DOHH2 (cell line): Measurements from ENCODE around the gene ODC1.

ENCODE experiments used
- CTCF ChIP-seq: fragments of 200-600 bp; sonication (generic); IDR thresholded peaks from one replicate; pipeline ENCODE4 v1.5.1; 2014; ENCODE audit warnings: antibody characterized with exemption, mild to moderate bottlenecking, low read depth, low read length; ENCODE audit not compliant: poor library complexity, severe bottlenecking
- EZH2phosphoT487 ChIP-seq: fragments of 200-600 bp; sonication (generic); IDR thresholded peaks from 2 replicates; pipeline ENCODE4 v1.6.1; 2017; ENCODE audit warnings: borderline replicate concordance, mild to moderate bottlenecking, antibody characterized with exemption, low read length, moderate library complexity, mixed read lengths

GRCh38 chr2:10402062-10402585 lies 46.0 kb downstream of the ODC1 start:
- TF ChIP-seq CTCF, result no peak
- no peak for TF ChIP-seq EZH2phosphoT487
